GM23248 (cell line): ENCODE measurements around the gene LRMDA.

Experiments
- EZH2 ChIP-seq: fragments of 200-600 bp; sonication (generic); IDR thresholded peaks from 2 replicates; pipeline ENCODE4 v1.6.1; 2018; ENCODE audit warnings: antibody characterized with exemption, mild to moderate bottlenecking; ENCODE audit not compliant: insufficient read depth, poor library complexity, severe bottlenecking
- EZH2phosphoT487 ChIP-seq: fragments of 200-600 bp; sonication (generic); IDR thresholded peaks from 2 replicates; pipeline ENCODE4 v1.6.1; 2018; ENCODE audit warnings: antibody characterized with exemption, moderate library complexity, mild to moderate bottlenecking, low read depth; ENCODE audit not compliant: insufficient read depth

DNA sequence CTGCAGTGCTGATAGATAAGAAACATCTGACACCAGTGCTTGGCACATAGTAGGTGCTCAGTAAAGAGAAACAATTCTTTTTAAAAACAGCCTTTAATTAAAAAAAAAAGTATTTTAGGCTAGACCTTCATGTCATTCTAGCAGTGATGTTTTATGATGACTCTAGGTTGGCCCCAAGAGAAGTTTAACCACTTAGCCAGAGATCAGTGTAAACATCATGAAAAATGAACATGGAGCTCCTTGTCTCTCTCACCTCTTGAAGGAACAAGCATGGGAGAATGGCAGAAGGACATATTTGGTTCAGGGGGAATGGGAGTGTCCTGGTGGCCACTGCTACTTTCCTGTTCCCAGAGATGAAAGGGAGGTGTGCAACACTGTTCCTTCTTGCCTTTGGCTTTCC, 641.0 kb downstream of the LRMDA start:
- no peak for TF ChIP-seq EZH2
- no peak for TF ChIP-seq EZH2phosphoT487
